CD14-positive monocyte (primary cell): Measurements from ENCODE around the gene POLR3G. TPM values are rescaled to one million over a fixed set of nuclear protein-coding genes. Genes with fewer than 3 reads are reported as not detected.
A peak's percentile ranks its signal among the peaks of the same experiment; 100 is the strongest.

Source experiments
- DNase-seq, 3 donors: peaks; one replicate each; pipeline ENCODE4 v3.0.0-alpha.2; 2011 to 2022
- H2AFZ ChIP-seq: 2 replicates; pipeline ENCODE4 v1.6.0; 2012; ENCODE audit warnings: mild to moderate bottlenecking, low read depth, low read length, inconsistent platforms; ENCODE audit not compliant: insufficient read depth, poor library complexity, severe bottlenecking
- H3K27ac ChIP-seq, 2 donors: 1 replicate in 1 of 2; 2 replicates in 1 of 2; pipeline ENCODE4 v1.5.1; 2012 to 2013; ENCODE audit warnings: low read length in 2 of 2, control low read depth in 1 of 2, inconsistent platforms in 1 of 2, low read depth in 1 of 2, mild to moderate bottlenecking in 1 of 2
- H3K27me3 ChIP-seq, 2 donors: one replicate each; pipeline versions ENCODE4 v1.6.0 to v1.6.1; 2011 to 2013; ENCODE audit warnings: low read length in 2 of 2; ENCODE audit not compliant: control insufficient read depth in 2 of 2, insufficient read depth in 2 of 2
- H3K36me3 ChIP-seq, 2 donors: replicated peaks in 1 of 2; 1 replicate in 1 of 2; 2 replicates in 1 of 2; pipeline versions ENCODE4 v1.5.1 to v1.6.1; 2012 to 2013; ENCODE audit warnings: low read length in 2 of 2, control low read depth in 1 of 2, inconsistent platforms in 1 of 2, mild to moderate bottlenecking in 1 of 2; ENCODE audit not compliant: insufficient read depth in 2 of 2, control insufficient read depth in 1 of 2
- H3K4me1 ChIP-seq, 2 donors: 1 replicate in 1 of 2; 2 replicates in 1 of 2; pipeline versions ENCODE4 v1.5.1 to v1.6.1; 2012 to 2013; ENCODE audit warnings: low read length in 2 of 2, control low read depth in 1 of 2, inconsistent platforms in 1 of 2, mild to moderate bottlenecking in 1 of 2, moderate library complexity in 1 of 2; ENCODE audit not compliant: insufficient read depth in 2 of 2, control insufficient read depth in 1 of 2
- H3K4me2 ChIP-seq: replicated peaks from 2 replicates; pipeline ENCODE3; 2012; ENCODE audit warnings: low read length, moderate library complexity, mild to moderate bottlenecking; ENCODE audit not compliant: poor library complexity, severe bottlenecking; ENCODE audit errors: extremely low read depth
- H3K4me3 ChIP-seq, 3 experiments: fragments of 200-600 bp in 1 of 3; sonication (generic) in 1 of 3; replicated peaks in 1 of 3; 1 replicate in 2 of 3; 2 replicates in 1 of 3; pipeline ENCODE4 v1.5.1; 2011 to 2013; ENCODE audit warnings: low read length in 3 of 3, mild to moderate bottlenecking in 3 of 3, control low read depth in 2 of 3, low read depth in 2 of 3, inconsistent platforms in 1 of 3, moderate library complexity in 1 of 3
- H3K79me2 ChIP-seq: 2 replicates; pipeline ENCODE4 v1.6.0; 2012; ENCODE audit warnings: mild to moderate bottlenecking, control low read depth, inconsistent platforms, low read length, moderate library complexity; ENCODE audit not compliant: insufficient read depth
- H3K9ac ChIP-seq: 2 replicates; pipeline ENCODE4 v1.6.0; 2017; ENCODE audit warnings: low read length, mild to moderate bottlenecking; ENCODE audit not compliant: insufficient read depth, poor library complexity, severe bottlenecking
- H3K9me3 ChIP-seq, 2 donors: replicated peaks in 1 of 2; 1 replicate in 1 of 2; 2 replicates in 1 of 2; pipeline versions ENCODE4 v1.5.1 to v1.6.1; 2012 to 2013; ENCODE audit warnings: low read length in 2 of 2, control low read depth in 1 of 2; ENCODE audit not compliant: control insufficient read depth in 1 of 2, insufficient read depth in 1 of 2
- H4K20me1 ChIP-seq: 2 replicates; pipeline ENCODE4 v1.6.0; 2012; ENCODE audit warnings: mild to moderate bottlenecking, low read length, control low read depth, moderate library complexity; ENCODE audit not compliant: insufficient read depth
- H3K27ac Mint-ChIP-seq, 7 donors: one replicate each; pipeline ENCODE4 v1.8.0; 2020; ENCODE audit warnings: mild to moderate bottlenecking in 7 of 7, mixed read lengths in 7 of 7, moderate library complexity in 6 of 7, inconsistent platforms in 2 of 7
- H3K27me3 Mint-ChIP-seq, 3 donors: one replicate each; pipeline ENCODE4 v1.8.0; 2021 to 2022; ENCODE audit warnings: low read depth in 3 of 3, mild to moderate bottlenecking in 3 of 3, mixed read lengths in 3 of 3, moderate library complexity in 3 of 3, inconsistent platforms in 1 of 3
- H3K36me3 Mint-ChIP-seq, 2 donors: one replicate each; pipeline ENCODE4 v1.8.0; 2020; ENCODE audit warnings: mixed read lengths in 2 of 2, inconsistent platforms in 1 of 2, mild to moderate bottlenecking in 1 of 2
- H3K4me1 Mint-ChIP-seq: one replicate; pipeline ENCODE4 v1.8.0; 2020; ENCODE audit warnings: mild to moderate bottlenecking, mixed read lengths
- H3K4me3 Mint-ChIP-seq, 2 donors: one replicate each; pipeline ENCODE4 v1.8.0; 2020; ENCODE audit warnings: mild to moderate bottlenecking in 2 of 2, mixed read lengths in 2 of 2, moderate library complexity in 1 of 2
- H3K9me3 Mint-ChIP-seq, 7 donors: one replicate each; pipeline ENCODE4 v1.8.0; 2020 to 2022; ENCODE audit warnings: mixed read lengths in 7 of 7, mild to moderate bottlenecking in 6 of 7, moderate library complexity in 6 of 7, inconsistent platforms in 2 of 7
- CTCF ChIP-seq: fragments of 200-600 bp; IDR thresholded peaks from one replicate; pipeline ENCODE4 v1.8.0; 2022; ENCODE audit warnings: antibody characterized with exemption, mild to moderate bottlenecking
- WGBS: methylation state at CpG from one replicate; pipeline ENCODE4 v1.1.5; 2013; ENCODE audit warnings: missing lambda C conversion rate; ENCODE audit not compliant: insufficient coverage; 5-methylcytosine and 5-hydroxymethylcytosine counted together
- intact Hi-C, 2 donors: fragments of 100-400 bp; cut with micrococcal nuclease; formaldehyde crosslinking; loops; one replicate each; pipeline versions ENCODE4 v1.15.0 to v1.15.1; 2023
- polyA plus RNA-seq, 3 donors: library from polyadenylated mRNA; depleted of rRNA in 1 of 3; unstranded in 2 of 3; stranded (reverse) in 1 of 3; fragments of 300-500 nt in 2 of 3; fragments of >200 nt in 1 of 3; fragmentation: Illumina TruSeq in 2 of 3; gene quantifications; 1 replicate in 2 of 3; 2 replicates in 1 of 3; pipeline ENCODE4 v1.2.3, GENCODE V29; 2012 to 2021

POLR3G gene
- polyA plus RNA-seq, 3 donors: 0.07 to 0.36 (median 0.13) TPM

- no peak overlapping the region for H3K4me3 Mint-ChIP-seq
- no peak overlapping the region for H3K4me2 ChIP-seq
- no CpG with 5 or more reads among the region's 3 CpGs for WGBS
Observed at GRCh38 chr5:90476391-90476790, 1.7 kb downstream of the POLR3G start.

GRCh38 chr5:90477073-90477472 lies 2.4 kb downstream of the POLR3G start:
- Histone ChIP-seq H3K9me3 (no peaks in the 10 kb centered on the region), H3K4me2 (no peak overlapping the region), H3K9ac (no peak overlapping the region), H3K4me3 (no peak overlapping the region), H3K4me1 (peaks cover 19 to 22% of the 10 kb centered on the region in 2 donors), H2AFZ (peak overlapping the region; percentile 37), H3K27me3 (no peaks in the 10 kb centered on the region), H3K27ac (no peak overlapping the region), H3K36me3 (no peaks in the 10 kb centered on the region), H3K79me2 (peaks cover 6% of the 10 kb centered on the region), H4K20me1 (no peaks in the 10 kb centered on the region)
- no peak for TF ChIP-seq CTCF
- intact Hi-C loops: loop anchor here in 1 of 2 donors (5.0 to 10.0 kb wide), 2 partner anchors 50 to 52 kb away; partner anchors contain the start of gene LYSMD3
- no peak for DNase-seq
- no peaks in the 10 kb centered on the region for H3K9me3 Mint-ChIP-seq
- H3K4me3 Mint-ChIP-seq: no peak overlapping the region
- H3K27me3 Mint-ChIP-seq: peaks cover 3 to 7% (median 7%) of the 10 kb centered on the region in 3 donors
- no peaks in the 10 kb centered on the region for H3K36me3 Mint-ChIP-seq
- WGBS: 94% methylated on average over 2 of the region's 2 CpGs
- peak overlapping the region in 1 of 7 donors; percentile 70 for H3K27ac Mint-ChIP-seq
- H3K4me1 Mint-ChIP-seq: peaks cover 22% of the 10 kb centered on the region

More at GRCh38 chr5:90476391-90476790, 1.7 kb downstream of the POLR3G start:
- H3K4me1 ChIP-seq: peaks cover 19 to 22% of the 10 kb centered on the region in 2 donors
- no peaks in the 10 kb centered on the region for H3K27me3 ChIP-seq
- TF ChIP-seq CTCF: no peak
- H3K79me2 ChIP-seq: peaks cover 6% of the 10 kb centered on the region
- Mint-ChIP-seq H3K4me1 (peaks cover 22% of the 10 kb centered on the region), H3K36me3 (no peaks in the 10 kb centered on the region), H3K27me3 (peaks cover 3 to 7% (median 7%) of the 10 kb centered on the region in 3 donors), H3K9me3 (peaks cover 0 to 2% (median 0%) of the 10 kb centered on the region in 7 donors), H3K27ac (no peak overlapping the region)
- H3K36me3 ChIP-seq: no peaks in the 10 kb centered on the region
- H2AFZ ChIP-seq: peak overlapping the region; percentile 6
- no peak for DNase-seq
- H3K27ac ChIP-seq: no peak overlapping the region
- H4K20me1 ChIP-seq: no peaks in the 10 kb centered on the region
- H3K9me3 ChIP-seq: no peaks in the 10 kb centered on the region
- intact Hi-C loops: loop anchor here in 1 of 2 donors (5.0 to 10.0 kb wide), 2 partner anchors 51 to 52 kb away; partner anchors contain the start of gene LYSMD3
- no peak overlapping the region for H3K4me3 ChIP-seq
- no peak overlapping the region for H3K9ac ChIP-seq
